HepG2 (cell line): ENCODE data around the gene CFAP69. TPM values are rescaled to one million over a fixed set of nuclear protein-coding genes. Genes with fewer than 3 reads are reported as not detected.

Experiments used
- DNMT3B ChIP-seq: conservative IDR thresholded peaks from 2 replicates; pipeline ENCODE4 v1.6.1; 2016; ENCODE audit warnings: missing biosample characterization, control low read depth
- GTF3A ChIP-seq: sonication (generic); formaldehyde crosslinking; conservative IDR thresholded peaks from 2 replicates; pipeline ENCODE4 v1.4.0; 2020; ENCODE audit warnings: mild to moderate bottlenecking, missing genetic modification reagents
- HES4 ChIP-seq: sonication (generic); formaldehyde crosslinking; IDR thresholded peaks from 2 replicates; pipeline ENCODE4 v1.9.0; 2021; ENCODE audit warnings: mild to moderate bottlenecking, missing genetic modification reagents, borderline replicate concordance
- KDM4B ChIP-seq: sonication (generic); formaldehyde crosslinking; IDR thresholded peaks from 2 replicates; pipeline ENCODE4 v1.4.0; 2020; ENCODE audit warnings: missing genetic modification reagents
- MBNL3 ChIP-seq: fragments of 250-450 bp; sonication (Bioruptor Pico); conservative IDR thresholded peaks from 2 replicates; pipeline ENCODE4 v1.8.0; 2022; ENCODE audit warnings: mild to moderate bottlenecking, inconsistent platforms
- NFIB ChIP-seq: sonication (generic); formaldehyde crosslinking; IDR thresholded peaks from 2 replicates; pipeline ENCODE4 v1.9.0; 2021; ENCODE audit warnings: missing genetic modification reagents, mild to moderate bottlenecking, borderline replicate concordance
- POLR2AphosphoS5 ChIP-seq: IDR thresholded peaks from 2 replicates; pipeline ENCODE4 v1.6.1; 2012; ENCODE audit warnings: low read depth, low read length
- SOX13 ChIP-seq, 3 experiments: fragments of 450-650 bp in 1 of 3; sonication (generic) in 1 of 3; formaldehyde crosslinking in 1 of 3; IDR thresholded peaks in 2 of 3; conservative IDR thresholded peaks in 1 of 3; 2 replicates each; pipeline versions ENCODE4 v1.5.0 to v1.6.1; 2016 to 2020; ENCODE audit warnings: antibody characterized with exemption in 1 of 3, mild to moderate bottlenecking in 1 of 3, missing compliant biosample characterization in 1 of 3, missing genetic modification reagents in 1 of 3, moderate library complexity in 1 of 3
- SOX6 ChIP-seq, 2 experiments: fragments of 450-650 bp in 1 of 2; sonication (generic) in 1 of 2; formaldehyde crosslinking in 1 of 2; IDR thresholded peaks; 2 replicates each; pipeline versions ENCODE4 v1.4.0 to v1.6.1; 2017 to 2020; ENCODE audit warnings: antibody characterized with exemption in 1 of 2, mild to moderate bottlenecking in 1 of 2, missing genetic modification reagents in 1 of 2
- U2AF2 ChIP-seq: fragments of 200-400 bp; formaldehyde crosslinking; IDR thresholded peaks from 2 replicates; pipeline ENCODE4 v1.6.1; 2017; ENCODE audit warnings: low read depth, mild to moderate bottlenecking, low read length
- ZBTB20 ChIP-seq: sonication (generic); formaldehyde crosslinking; IDR thresholded peaks from 2 replicates; pipeline ENCODE4 v1.8.1; 2023; ENCODE audit warnings: missing genetic modification reagents, low read depth, mild to moderate bottlenecking, borderline replicate concordance
- ZBTB7B ChIP-seq: sonication (generic); formaldehyde crosslinking; IDR thresholded peaks from 2 replicates; pipeline ENCODE4 v1.4.0; 2020; ENCODE audit warnings: missing genetic modification reagents
- ZFP36 ChIP-seq: fragments of 150-350 bp; IDR thresholded peaks from 2 replicates; pipeline ENCODE4 v1.6.1; 2018; ENCODE audit warnings: borderline replicate concordance, low read length, low read depth; ENCODE audit not compliant: partially characterized antibody
- ZNF24 ChIP-seq: fragments of 450-650 bp; IDR thresholded peaks from 2 replicates; pipeline ENCODE4 v1.6.1; 2017; ENCODE audit warnings: antibody characterized with exemption, mild to moderate bottlenecking
- ZNF317 ChIP-seq: sonication (generic); formaldehyde crosslinking; IDR thresholded peaks from 2 replicates; pipeline ENCODE4 v1.5.0; 2020; ENCODE audit warnings: mild to moderate bottlenecking, missing genetic modification reagents
- ZNF432 ChIP-seq: sonication (generic); formaldehyde crosslinking; IDR thresholded peaks from 2 replicates; pipeline ENCODE4 v1.5.0; 2020; ENCODE audit warnings: missing genetic modification reagents, mild to moderate bottlenecking, borderline replicate concordance
- ZNF496 ChIP-seq: sonication (generic); formaldehyde crosslinking; IDR thresholded peaks from 2 replicates; pipeline ENCODE4 v1.8.1; 2023; ENCODE audit warnings: mild to moderate bottlenecking, moderate library complexity, missing genetic modification reagents; ENCODE audit not compliant: insufficient replicate concordance
- ZNF747 ChIP-seq: sonication (generic); formaldehyde crosslinking; IDR thresholded peaks from 2 replicates; pipeline ENCODE4 v1.8.1; 2023; ENCODE audit warnings: missing genetic modification reagents, mild to moderate bottlenecking, borderline replicate concordance
- ZNF790 ChIP-seq: sonication (generic); formaldehyde crosslinking; IDR thresholded peaks from 2 replicates; pipeline ENCODE4 v1.8.0; 2022; ENCODE audit warnings: missing genetic modification reagents, mild to moderate bottlenecking, borderline replicate concordance
- ZNF839 ChIP-seq: sonication (generic); formaldehyde crosslinking; IDR thresholded peaks from 2 replicates; pipeline ENCODE4 v1.4.0; 2020; ENCODE audit warnings: missing genetic modification reagents, mild to moderate bottlenecking, borderline replicate concordance
- polyA plus RNA-seq, 8 experiments: library from polyadenylated mRNA; depleted of rRNA in 3 of 8; stranded (reverse) in 7 of 8; unstranded in 1 of 8; fragments of >200 nt; fragmentation: Illumina TruSeq in 4 of 8; extraction: Trizol in 4 of 8; gene quantifications; 2 replicates each; pipeline versions ENCODE4 v1.2.1 to v1.2.3, GENCODE V29; 2011 to 2016; ENCODE audit warnings: low read depth in 4 of 8, missing spikeins in 1 of 8, mixed read lengths in 1 of 8; ENCODE audit not compliant: insufficient read depth in 1 of 8
- total RNA-seq, 5 experiments: library from RNA; depleted of rRNA; stranded (reverse); fragments of >200 nt; fragmentation: Illumina TruSeq; extraction: Trizol; gene quantifications; 2 replicates each; pipeline ENCODE4 v1.2.3, GENCODE V29; 2016; ENCODE audit warnings: low read depth in 1 of 5
- TF ChIP-seq, protein P1 (sequence below): sonication (generic); formaldehyde crosslinking; IDR thresholded peaks from 2 replicates; pipeline ENCODE4 v1.4.0; 2020; ENCODE audit warnings: missing genetic modification reagents, borderline replicate concordance

Gene CFAP69
- total and polyA plus RNA-seq, 2 of the 13 experiments (the other 11 are each of a cell fraction or from before 2014, with no cell fraction given): 2.2 to 4.0 TPM

GRCh38 chr7:90244909-90245851 is at the start of gene CFAP69 (continued):
- TF ChIP-seq ZNF839 (CRISPR knock-in tag) (no peak), HES4 (CRISPR knock-in tag) (no peak), SOX6 (IDR thresholded peaks at IDR 0.05) (no peak), SOX6 (CRISPR knock-in tag; IDR thresholded peaks at IDR 0.05) (peak; percentile 81), ZNF432 (CRISPR knock-in tag) (no peak), ZNF790 (no peak), KDM4B (CRISPR knock-in tag) (no peak), MBNL3 (no peak), ZFP36 (no peak), ZBTB7B (CRISPR knock-in tag) (peak; percentile 80), U2AF2 (no peak), ZNF24 (peak; percentile 35; the same call in 1 of the 2 replicates), SOX13 (IDR thresholded peaks at IDR 0.05) (no peak), SOX13 (CRISPR knock-in tag; conservative IDR thresholded peaks at IDR 0.05 in 1 of 2, IDR thresholded peaks at IDR 0.05 in 1 of 2) (peak in 1 of 2 experiments; percentile 9; a peak in 1 of 4 replicates), ZNF747 (CRISPR knock-in tag) (0 out of 2 replicates have a peak, but pooled peaks have one; percentile 22), POLR2AphosphoS5 (peak; percentile 65), NFIB (CRISPR knock-in tag) (no peak), ZBTB20 (CRISPR knock-in tag) (no peak), GTF3A (CRISPR knock-in tag) (0 out of 2 replicates have a peak, but pooled peaks have one; percentile 58), ZNF496 (CRISPR knock-in tag) (no peak), DNMT3B (CRISPR knock-in tag) (no peak), ZNF317 (CRISPR knock-in tag) (peak; percentile 85)
- TF ChIP-seq, protein P1, sequence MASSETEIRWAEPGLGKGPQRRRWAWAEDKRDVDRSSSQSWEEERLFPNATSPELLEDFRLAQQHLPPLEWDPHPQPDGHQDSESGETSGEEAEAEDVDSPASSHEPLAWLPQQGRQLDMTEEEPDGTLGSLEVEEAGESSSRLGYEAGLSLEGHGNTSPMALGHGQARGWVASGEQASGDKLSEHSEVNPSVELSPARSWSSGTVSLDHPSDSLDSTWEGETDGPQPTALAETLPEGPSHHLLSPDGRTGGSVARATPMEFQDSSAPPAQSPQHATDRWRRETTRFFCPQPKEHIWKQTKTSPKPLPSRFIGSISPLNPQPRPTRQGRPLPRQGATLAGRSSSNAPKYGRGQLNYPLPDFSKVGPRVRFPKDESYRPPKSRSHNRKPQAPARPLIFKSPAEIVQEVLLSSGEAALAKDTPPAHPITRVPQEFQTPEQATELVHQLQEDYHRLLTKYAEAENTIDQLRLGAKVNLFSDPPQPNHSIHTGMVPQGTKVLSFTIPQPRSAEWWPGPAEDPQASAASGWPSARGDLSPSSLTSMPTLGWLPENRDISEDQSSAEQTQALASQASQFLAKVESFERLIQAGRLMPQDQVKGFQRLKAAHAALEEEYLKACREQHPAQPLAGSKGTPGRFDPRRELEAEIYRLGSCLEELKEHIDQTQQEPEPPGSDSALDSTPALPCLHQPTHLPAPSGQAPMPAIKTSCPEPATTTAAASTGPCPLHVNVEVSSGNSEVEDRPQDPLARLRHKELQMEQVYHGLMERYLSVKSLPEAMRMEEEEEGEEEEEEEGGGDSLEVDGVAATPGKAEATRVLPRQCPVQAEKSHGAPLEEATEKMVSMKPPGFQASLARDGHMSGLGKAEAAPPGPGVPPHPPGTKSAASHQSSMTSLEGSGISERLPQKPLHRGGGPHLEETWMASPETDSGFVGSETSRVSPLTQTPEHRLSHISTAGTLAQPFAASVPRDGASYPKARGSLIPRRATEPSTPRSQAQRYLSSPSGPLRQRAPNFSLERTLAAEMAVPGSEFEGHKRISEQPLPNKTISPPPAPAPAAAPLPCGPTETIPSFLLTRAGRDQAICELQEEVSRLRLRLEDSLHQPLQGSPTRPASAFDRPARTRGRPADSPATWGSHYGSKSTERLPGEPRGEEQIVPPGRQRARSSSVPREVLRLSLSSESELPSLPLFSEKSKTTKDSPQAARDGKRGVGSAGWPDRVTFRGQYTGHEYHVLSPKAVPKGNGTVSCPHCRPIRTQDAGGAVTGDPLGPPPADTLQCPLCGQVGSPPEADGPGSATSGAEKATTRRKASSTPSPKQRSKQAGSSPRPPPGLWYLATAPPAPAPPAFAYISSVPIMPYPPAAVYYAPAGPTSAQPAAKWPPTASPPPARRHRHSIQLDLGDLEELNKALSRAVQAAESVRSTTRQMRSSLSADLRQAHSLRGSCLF: no peak
